Measurements from ENCODE around the gene FSHR.

Gene FSHR

GRCh38 chr2:48978131-48978530 is 176.2 kb downstream of the FSHR start:
- no peaks in the 10 kb centered on the region for H3K36me3 Mint-ChIP-seq
- no peaks in the 10 kb centered on the region for H3K9me3 Mint-ChIP-seq
- no peak overlapping the region for H3K4me3 Mint-ChIP-seq
- no peak overlapping the region for H3K27ac Mint-ChIP-seq
- no peaks in the 10 kb centered on the region for H3K4me1 Mint-ChIP-seq
- H3K27me3 Mint-ChIP-seq, result no peaks in the 10 kb centered on the region

- Mint-ChIP-seq H3K36me3 (no peaks in the 10 kb centered on the region), H3K27ac (no peak overlapping the region), H3K9me3 (no peaks in the 10 kb centered on the region), H3K4me1 (no peaks in the 10 kb centered on the region), H3K27me3 (no peaks in the 10 kb centered on the region), H3K4me3 (no peak overlapping the region)
Observed at GRCh38 chr2:48971801-48972200, 182.5 kb downstream of the FSHR start.

- Mint-ChIP-seq H3K27ac (no peak overlapping the region), H3K36me3 (no peaks in the 10 kb centered on the region), H3K9me3 (no peaks in the 10 kb centered on the region), H3K27me3 (no peaks in the 10 kb centered on the region), H3K4me3 (no peak overlapping the region), H3K4me1 (no peaks in the 10 kb centered on the region)
Observed at GRCh38 chr2:48968011-48968410, 186.3 kb downstream of the FSHR start.

- Mint-ChIP-seq H3K27me3 (no peaks in the 10 kb centered on the region), H3K27ac (no peak overlapping the region), H3K36me3 (no peaks in the 10 kb centered on the region), H3K4me1 (no peaks in the 10 kb centered on the region), H3K9me3 (no peaks in the 10 kb centered on the region), H3K4me3 (no peak overlapping the region)
Observed at GRCh38 chr2:48965204-48965603, 189.1 kb downstream of the FSHR start.

GRCh38 chr2:48961009-48961408 is 193.3 kb downstream of the FSHR start:
- H3K4me3 Mint-ChIP-seq, result no peak overlapping the region
- no peak overlapping the region for H3K27ac Mint-ChIP-seq
- no peaks in the 10 kb centered on the region for H3K36me3 Mint-ChIP-seq
- no peaks in the 10 kb centered on the region for H3K9me3 Mint-ChIP-seq
- no peaks in the 10 kb centered on the region for H3K27me3 Mint-ChIP-seq
- no peaks in the 10 kb centered on the region for H3K4me1 Mint-ChIP-seq

- Mint-ChIP-seq H3K9me3 (no peaks in the 10 kb centered on the region), H3K4me3 (no peak overlapping the region), H3K27ac (no peak overlapping the region), H3K36me3 (no peaks in the 10 kb centered on the region), H3K4me1 (no peaks in the 10 kb centered on the region), H3K27me3 (peaks cover 4% of the 10 kb centered on the region)
Observed at GRCh38 chr2:48954935-48955334, 199.4 kb downstream of the FSHR start.

- no peaks in the 10 kb centered on the region for H3K36me3 Mint-ChIP-seq
- H3K9me3 Mint-ChIP-seq, result no peaks in the 10 kb centered on the region
- H3K4me1 Mint-ChIP-seq, result no peaks in the 10 kb centered on the region
- H3K4me3 Mint-ChIP-seq, result no peak overlapping the region
- H3K27ac Mint-ChIP-seq, result no peak overlapping the region
- peaks cover 4% of the 10 kb centered on the region for H3K27me3 Mint-ChIP-seq
Observed at GRCh38 chr2:48954311-48954710, 200.0 kb downstream of the FSHR start.

GRCh38 chr2:48952614-48953013 is 201.7 kb downstream of the FSHR start:
- Mint-ChIP-seq H3K27ac (no peak overlapping the region), H3K36me3 (no peaks in the 10 kb centered on the region), H3K9me3 (no peaks in the 10 kb centered on the region), H3K4me1 (no peaks in the 10 kb centered on the region), H3K27me3 (peaks cover 7% of the 10 kb centered on the region), H3K4me3 (no peak overlapping the region)

GRCh38 chr2:48952143-48952542 is 202.2 kb downstream of the FSHR start:
- Mint-ChIP-seq H3K27ac (no peak overlapping the region), H3K4me1 (no peaks in the 10 kb centered on the region), H3K36me3 (no peaks in the 10 kb centered on the region), H3K4me3 (no peak overlapping the region), H3K9me3 (no peaks in the 10 kb centered on the region), H3K27me3 (peaks cover 7% of the 10 kb centered on the region)

GRCh38 chr2:48948400-48949125 is 205.8 kb downstream of the FSHR start:
- Mint-ChIP-seq H3K27me3 (peaks cover 6% of the 10 kb centered on the region), H3K4me3 (no peak overlapping the region), H3K27ac (no peak overlapping the region), H3K9me3 (no peaks in the 10 kb centered on the region), H3K4me1 (no peaks in the 10 kb centered on the region), H3K36me3 (no peaks in the 10 kb centered on the region)

GRCh38 chr2:48946449-48947048 is 207.8 kb downstream of the FSHR start:
- Mint-ChIP-seq H3K9me3 (no peaks in the 10 kb centered on the region), H3K4me1 (no peaks in the 10 kb centered on the region), H3K27ac (no peak overlapping the region), H3K36me3 (no peaks in the 10 kb centered on the region), H3K27me3 (peaks cover 3% of the 10 kb centered on the region), H3K4me3 (no peak overlapping the region)

GRCh38 chr2:48944956-48945355 is 209.4 kb downstream of the FSHR start:
- H3K4me3 Mint-ChIP-seq, result no peak overlapping the region
- H3K27ac Mint-ChIP-seq, result no peak overlapping the region
- no peaks in the 10 kb centered on the region for H3K4me1 Mint-ChIP-seq
- no peaks in the 10 kb centered on the region for H3K9me3 Mint-ChIP-seq
- peaks cover 3% of the 10 kb centered on the region for H3K27me3 Mint-ChIP-seq
- no peaks in the 10 kb centered on the region for H3K36me3 Mint-ChIP-seq

- Mint-ChIP-seq H3K27me3 (peaks cover 3% of the 10 kb centered on the region), H3K4me1 (no peaks in the 10 kb centered on the region), H3K27ac (no peak overlapping the region), H3K9me3 (no peaks in the 10 kb centered on the region), H3K4me3 (no peak overlapping the region), H3K36me3 (no peaks in the 10 kb centered on the region)
Observed at GRCh38 chr2:48943436-48943835, 210.9 kb downstream of the FSHR start.

GRCh38 chr2:48941908-48942307 is 212.4 kb downstream of the FSHR start:
- Mint-ChIP-seq H3K4me1 (no peaks in the 10 kb centered on the region), H3K9me3 (no peaks in the 10 kb centered on the region), H3K27me3 (peaks cover 4% of the 10 kb centered on the region), H3K36me3 (no peaks in the 10 kb centered on the region), H3K4me3 (no peak overlapping the region), H3K27ac (no peak overlapping the region)

- Mint-ChIP-seq H3K36me3 (no peaks in the 10 kb centered on the region), H3K27ac (no peak overlapping the region), H3K27me3 (peaks cover 4% of the 10 kb centered on the region), H3K9me3 (no peaks in the 10 kb centered on the region), H3K4me1 (no peaks in the 10 kb centered on the region), H3K4me3 (no peak overlapping the region)
Observed at GRCh38 chr2:48941456-48941855, 212.9 kb downstream of the FSHR start.

GRCh38 chr2:48940606-48941005 is 213.7 kb downstream of the FSHR start:
- Mint-ChIP-seq H3K27ac (no peak overlapping the region), H3K9me3 (peaks cover 3% of the 10 kb centered on the region), H3K27me3 (peaks cover 4% of the 10 kb centered on the region), H3K4me1 (no peaks in the 10 kb centered on the region), H3K4me3 (no peak overlapping the region), H3K36me3 (no peaks in the 10 kb centered on the region)

GRCh38 chr2:48939232-48939631 is 215.1 kb downstream of the FSHR start:
- H3K27ac Mint-ChIP-seq, result no peak overlapping the region
- no peak overlapping the region for H3K4me3 Mint-ChIP-seq
- H3K27me3 Mint-ChIP-seq, result peaks cover 4% of the 10 kb centered on the region
- no peaks in the 10 kb centered on the region for H3K4me1 Mint-ChIP-seq
- H3K36me3 Mint-ChIP-seq, result no peaks in the 10 kb centered on the region
- H3K9me3 Mint-ChIP-seq, result peaks cover 4% of the 10 kb centered on the region
